GM13976 (cell line): ENCODE measurements around the gene ZDHHC3.
"Not testable (repeated sequence)": the region's sequence is repeated elsewhere in the genome, so short reads cannot be mapped to it uniquely, and the experiment has no call there.

Source experiments
- DNase-seq: peaks from one replicate; pipeline ENCODE4 v3.0.0; 2012; ENCODE audit warnings: low spot score
- in situ Hi-C: fragments of 300-500 bp; cut with MboI; formaldehyde crosslinking; loops from one replicate; pipeline ENCODE4 v1.12.0; 2022; ENCODE audit warnings: low sequenced_read_pairs, mixed read lengths, inconsistent platforms; ENCODE audit not compliant: unreplicated experiment
- TF ChIP-seq, protein P1 (sequence below): IDR thresholded peaks from 2 replicates; pipeline ENCODE4 v1.5.1; 2012; ENCODE audit warnings: borderline replicate concordance, mild to moderate bottlenecking; ENCODE audit not compliant: insufficient read depth; ENCODE audit errors: extremely low read depth, missing control alignments, control extremely low read depth

Gene ZDHHC3

DNA sequence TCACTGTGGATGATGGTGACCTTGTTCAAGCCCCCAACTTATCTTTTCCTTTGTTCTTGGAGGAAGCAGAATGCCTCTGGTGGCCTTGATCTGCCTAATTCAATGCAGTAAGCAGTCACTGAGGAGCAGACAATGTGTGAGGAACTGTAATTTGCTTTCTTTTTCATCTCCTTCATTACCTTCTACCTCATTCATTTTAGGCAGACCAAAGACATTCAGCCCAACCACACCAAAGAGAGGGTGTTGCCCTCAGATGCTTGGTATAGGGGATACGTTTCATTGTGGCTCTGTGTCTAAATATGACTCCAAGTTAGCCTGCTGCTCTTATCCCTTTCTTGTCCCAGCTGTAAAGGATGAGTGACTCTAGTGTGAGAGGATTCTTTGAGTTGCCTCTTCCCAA lies 15.4 kb upstream of the ZDHHC3 start:
- DNase-seq: no peak
- TF ChIP-seq, protein P1, sequence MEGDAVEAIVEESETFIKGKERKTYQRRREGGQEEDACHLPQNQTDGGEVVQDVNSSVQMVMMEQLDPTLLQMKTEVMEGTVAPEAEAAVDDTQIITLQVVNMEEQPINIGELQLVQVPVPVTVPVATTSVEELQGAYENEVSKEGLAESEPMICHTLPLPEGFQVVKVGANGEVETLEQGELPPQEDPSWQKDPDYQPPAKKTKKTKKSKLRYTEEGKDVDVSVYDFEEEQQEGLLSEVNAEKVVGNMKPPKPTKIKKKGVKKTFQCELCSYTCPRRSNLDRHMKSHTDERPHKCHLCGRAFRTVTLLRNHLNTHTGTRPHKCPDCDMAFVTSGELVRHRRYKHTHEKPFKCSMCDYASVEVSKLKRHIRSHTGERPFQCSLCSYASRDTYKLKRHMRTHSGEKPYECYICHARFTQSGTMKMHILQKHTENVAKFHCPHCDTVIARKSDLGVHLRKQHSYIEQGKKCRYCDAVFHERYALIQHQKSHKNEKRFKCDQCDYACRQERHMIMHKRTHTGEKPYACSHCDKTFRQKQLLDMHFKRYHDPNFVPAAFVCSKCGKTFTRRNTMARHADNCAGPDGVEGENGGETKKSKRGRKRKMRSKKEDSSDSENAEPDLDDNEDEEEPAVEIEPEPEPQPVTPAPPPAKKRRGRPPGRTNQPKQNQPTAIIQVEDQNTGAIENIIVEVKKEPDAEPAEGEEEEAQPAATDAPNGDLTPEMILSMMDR: no peak
- in situ Hi-C loops: no loop called here

DNA sequence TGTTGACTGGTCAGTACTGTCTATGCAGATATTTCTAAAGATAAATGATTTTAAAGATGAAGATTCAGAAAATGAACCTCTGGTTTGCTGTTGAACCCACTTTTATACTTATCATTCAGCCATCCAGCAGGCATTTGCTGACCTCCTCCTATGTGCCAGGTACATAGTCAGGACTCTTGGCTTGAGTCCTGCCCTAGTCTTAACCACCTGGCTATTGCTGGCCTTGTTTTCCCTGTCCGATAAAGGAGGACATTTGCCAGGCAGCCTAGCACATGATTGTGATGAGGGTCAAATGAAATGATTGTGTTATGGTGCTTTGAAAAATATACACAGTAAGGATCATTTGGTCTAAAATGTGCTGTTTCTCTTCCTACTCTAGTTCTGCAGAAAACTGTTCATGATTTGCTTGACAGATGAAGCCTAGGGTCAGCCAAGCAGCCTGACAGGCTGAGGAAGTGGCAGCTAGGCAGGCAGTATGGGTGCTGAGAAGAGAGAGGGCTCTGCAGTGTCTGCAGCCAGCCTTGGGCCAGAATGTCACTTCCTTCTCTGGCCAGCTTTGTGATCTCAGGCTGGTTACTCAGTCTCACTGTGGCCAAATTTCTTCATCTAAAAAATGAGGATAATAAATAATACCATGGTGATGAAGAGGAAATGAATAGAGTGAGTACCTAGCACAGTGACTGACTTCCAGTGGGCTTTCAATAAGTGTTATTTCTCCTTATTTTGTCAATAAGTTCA lies 13.8 kb upstream of the ZDHHC3 start:
- in situ Hi-C loops: no loop called here
- DNase-seq: no peak
- TF ChIP-seq, protein P1: no peak

DNA sequence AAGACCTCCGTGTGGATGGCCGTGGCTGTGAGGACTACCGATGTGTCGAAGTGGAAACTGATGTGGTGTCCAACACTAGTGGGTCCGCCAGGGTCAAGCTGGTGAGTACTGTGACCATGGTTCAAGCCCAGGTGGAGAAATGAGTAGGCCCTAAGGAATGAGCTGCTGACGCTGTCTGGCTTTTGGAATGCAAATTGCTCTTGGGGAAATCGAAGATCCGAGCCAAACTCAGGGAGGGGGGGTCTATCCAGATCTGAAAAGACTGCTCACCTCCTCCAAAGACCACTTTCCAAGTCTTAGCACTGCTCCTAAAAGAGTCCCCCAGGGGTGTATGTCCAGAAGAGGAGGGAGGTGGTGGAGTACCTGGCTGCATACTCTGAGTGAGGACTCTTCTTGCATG lies 13.2 kb upstream of the ZDHHC3 start:
- in situ Hi-C loops: no loop called here
- TF ChIP-seq, protein P1: no peak
- DNase-seq: no peak

DNA sequence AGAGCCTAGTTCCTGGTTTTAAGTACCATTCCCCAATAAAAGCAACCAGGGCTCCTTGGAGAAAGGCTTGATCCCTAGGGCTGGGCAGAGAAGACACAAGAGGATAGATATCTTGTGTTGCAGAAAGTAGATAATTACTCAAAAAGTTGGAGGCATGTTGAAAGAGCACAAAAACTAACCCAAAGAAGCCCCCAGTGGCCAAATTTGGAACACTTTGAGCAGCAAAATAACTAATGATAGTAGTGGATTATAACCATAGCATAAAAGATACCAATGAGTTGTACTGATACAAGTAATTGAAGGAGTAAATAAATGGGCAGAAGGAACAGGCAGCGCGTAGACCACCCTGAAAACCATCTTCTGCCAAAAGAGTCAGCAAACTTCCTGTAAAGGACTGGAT lies 12.1 kb upstream of the ZDHHC3 start:
- TF ChIP-seq, protein P1: peak; percentile 18
- DNase-seq: no peak
- in situ Hi-C loops: no loop called here

DNA sequence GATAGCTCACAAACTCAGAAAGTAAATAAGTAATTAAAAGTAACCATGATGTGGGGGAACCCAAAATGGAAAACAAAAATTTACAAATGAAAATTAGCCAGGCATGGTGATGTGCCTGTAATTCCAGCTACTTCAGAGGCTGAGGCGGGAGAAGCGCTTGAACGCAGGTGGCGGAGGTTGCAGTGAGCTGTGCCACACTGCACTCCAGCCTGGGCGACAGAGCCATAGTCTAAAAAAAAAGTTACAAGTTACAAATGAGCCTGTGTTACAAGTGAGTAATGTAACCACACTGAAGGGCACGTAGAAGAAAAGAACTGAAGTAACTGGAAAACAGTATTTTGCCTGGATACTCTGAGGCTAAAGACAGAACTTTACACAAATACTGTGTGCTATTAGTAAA lies 11.4 kb upstream of the ZDHHC3 start:
- TF ChIP-seq, protein P1: no peak
- in situ Hi-C loops: no loop called here

DNA sequence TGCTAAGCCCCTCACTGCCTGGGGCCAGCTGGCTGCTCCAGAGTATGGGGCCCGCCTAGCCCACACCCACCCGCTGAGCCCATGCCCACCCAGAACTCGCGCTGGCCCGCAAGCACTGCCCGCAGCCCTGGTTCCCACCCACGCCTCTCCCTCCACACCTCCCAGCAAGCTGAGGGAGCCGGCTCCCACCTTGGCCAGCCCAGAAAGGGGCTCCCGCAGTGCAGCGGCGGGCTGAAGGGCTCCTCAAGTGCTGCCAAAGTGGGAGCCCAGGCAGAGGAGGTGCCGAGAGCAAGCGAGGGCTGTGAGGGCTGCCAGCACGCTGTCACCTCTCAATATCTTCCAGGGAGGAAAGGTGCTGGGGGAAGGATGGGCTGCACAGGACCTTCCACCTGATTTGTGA lies 10.4 kb upstream of the ZDHHC3 start:
- in situ Hi-C loops, DNase-seq: not testable (repeated sequence)

More for the DNA sequence above, 11.4 kb upstream of the ZDHHC3 start:
- no peak for DNase-seq

DNA sequence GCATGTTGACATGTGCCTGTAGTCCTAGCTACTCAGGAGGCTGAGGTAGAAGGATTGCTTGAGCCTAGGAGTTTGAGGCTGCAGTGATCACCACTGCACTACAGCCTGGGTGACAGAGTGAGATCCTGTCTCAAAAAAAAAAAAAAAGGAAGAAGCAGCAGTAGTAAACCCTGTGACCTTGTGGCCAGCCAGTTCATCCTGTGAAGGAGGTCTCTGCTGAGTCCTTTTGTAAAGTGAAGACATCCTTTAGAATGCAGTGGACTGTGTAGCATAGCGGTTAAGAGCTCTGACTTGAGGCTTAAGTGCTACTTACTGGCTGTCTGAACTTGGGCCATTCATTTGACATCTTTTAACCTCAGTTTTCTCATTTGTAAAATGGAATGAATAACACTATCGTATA lies 8.4 kb upstream of the ZDHHC3 start:
- in situ Hi-C loops: no loop called here
- peak; percentile 49 for DNase-seq
- TF ChIP-seq, protein P1: no peak
